DND-41 (cell line): ENCODE results near the gene GPD1L.

Experiments
- CTCF ChIP-seq: IDR thresholded peaks from 2 replicates; pipeline ENCODE4 v1.5.1; 2012; ENCODE audit warnings: borderline replicate concordance, low read length, moderate library complexity, mild to moderate bottlenecking; ENCODE audit not compliant: poor library complexity, severe bottlenecking; ENCODE audit errors: extremely low read depth
- EZH2 ChIP-seq: IDR thresholded peaks from 3 replicates; pipeline ENCODE4 v1.6.1; 2012; ENCODE audit warnings: borderline replicate concordance, low read depth, mild to moderate bottlenecking, moderate library complexity, low read length, inconsistent platforms; ENCODE audit not compliant: severe bottlenecking

- TF ChIP-seq CTCF (no peak), EZH2 (no peak)
Observed at GRCh38 chr3:32082721-32083120, 23.7 kb upstream of the GPD1L start.
